CD14-positive monocyte (primary cell): Measurements from ENCODE around the gene TTC7B. TPM values are rescaled to one million over a fixed set of nuclear protein-coding genes. Genes with fewer than 3 reads are reported as not detected.

Experiments used
- DNase-seq, 3 donors: peaks; one replicate each; pipeline ENCODE4 v3.0.0-alpha.2; 2011 to 2022
- H2AFZ ChIP-seq: 2 replicates; pipeline ENCODE4 v1.6.0; 2012; ENCODE audit warnings: mild to moderate bottlenecking, low read depth, low read length, inconsistent platforms; ENCODE audit not compliant: insufficient read depth, poor library complexity, severe bottlenecking
- H3K27ac ChIP-seq, 2 donors: 1 replicate in 1 of 2; 2 replicates in 1 of 2; pipeline ENCODE4 v1.5.1; 2012 to 2013; ENCODE audit warnings: low read length in 2 of 2, control low read depth in 1 of 2, inconsistent platforms in 1 of 2, low read depth in 1 of 2, mild to moderate bottlenecking in 1 of 2
- H3K27me3 ChIP-seq, 2 donors: one replicate each; pipeline versions ENCODE4 v1.6.0 to v1.6.1; 2011 to 2013; ENCODE audit warnings: low read length in 2 of 2; ENCODE audit not compliant: control insufficient read depth in 2 of 2, insufficient read depth in 2 of 2
- H3K36me3 ChIP-seq, 2 donors: replicated peaks in 1 of 2; 1 replicate in 1 of 2; 2 replicates in 1 of 2; pipeline versions ENCODE4 v1.5.1 to v1.6.1; 2012 to 2013; ENCODE audit warnings: low read length in 2 of 2, control low read depth in 1 of 2, inconsistent platforms in 1 of 2, mild to moderate bottlenecking in 1 of 2; ENCODE audit not compliant: insufficient read depth in 2 of 2, control insufficient read depth in 1 of 2
- H3K4me1 ChIP-seq, 2 donors: 1 replicate in 1 of 2; 2 replicates in 1 of 2; pipeline versions ENCODE4 v1.5.1 to v1.6.1; 2012 to 2013; ENCODE audit warnings: low read length in 2 of 2, control low read depth in 1 of 2, inconsistent platforms in 1 of 2, mild to moderate bottlenecking in 1 of 2, moderate library complexity in 1 of 2; ENCODE audit not compliant: insufficient read depth in 2 of 2, control insufficient read depth in 1 of 2
- H3K4me2 ChIP-seq: replicated peaks from 2 replicates; pipeline ENCODE3; 2012; ENCODE audit warnings: low read length, moderate library complexity, mild to moderate bottlenecking; ENCODE audit not compliant: poor library complexity, severe bottlenecking; ENCODE audit errors: extremely low read depth
- H3K4me3 ChIP-seq, 3 experiments: fragments of 200-600 bp in 1 of 3; sonication (generic) in 1 of 3; replicated peaks in 1 of 3; 1 replicate in 2 of 3; 2 replicates in 1 of 3; pipeline ENCODE4 v1.5.1; 2011 to 2013; ENCODE audit warnings: low read length in 3 of 3, mild to moderate bottlenecking in 3 of 3, control low read depth in 2 of 3, low read depth in 2 of 3, inconsistent platforms in 1 of 3, moderate library complexity in 1 of 3
- H3K79me2 ChIP-seq: 2 replicates; pipeline ENCODE4 v1.6.0; 2012; ENCODE audit warnings: mild to moderate bottlenecking, control low read depth, inconsistent platforms, low read length, moderate library complexity; ENCODE audit not compliant: insufficient read depth
- H3K9ac ChIP-seq: 2 replicates; pipeline ENCODE4 v1.6.0; 2017; ENCODE audit warnings: low read length, mild to moderate bottlenecking; ENCODE audit not compliant: insufficient read depth, poor library complexity, severe bottlenecking
- H3K9me3 ChIP-seq, 2 donors: replicated peaks in 1 of 2; 1 replicate in 1 of 2; 2 replicates in 1 of 2; pipeline versions ENCODE4 v1.5.1 to v1.6.1; 2012 to 2013; ENCODE audit warnings: low read length in 2 of 2, control low read depth in 1 of 2; ENCODE audit not compliant: control insufficient read depth in 1 of 2, insufficient read depth in 1 of 2
- H4K20me1 ChIP-seq: 2 replicates; pipeline ENCODE4 v1.6.0; 2012; ENCODE audit warnings: mild to moderate bottlenecking, low read length, control low read depth, moderate library complexity; ENCODE audit not compliant: insufficient read depth
- H3K27ac Mint-ChIP-seq, 7 donors: one replicate each; pipeline ENCODE4 v1.8.0; 2020; ENCODE audit warnings: mild to moderate bottlenecking in 7 of 7, mixed read lengths in 7 of 7, moderate library complexity in 6 of 7, inconsistent platforms in 2 of 7
- H3K27me3 Mint-ChIP-seq, 3 donors: one replicate each; pipeline ENCODE4 v1.8.0; 2021 to 2022; ENCODE audit warnings: low read depth in 3 of 3, mild to moderate bottlenecking in 3 of 3, mixed read lengths in 3 of 3, moderate library complexity in 3 of 3, inconsistent platforms in 1 of 3
- H3K36me3 Mint-ChIP-seq, 2 donors: one replicate each; pipeline ENCODE4 v1.8.0; 2020; ENCODE audit warnings: mixed read lengths in 2 of 2, inconsistent platforms in 1 of 2, mild to moderate bottlenecking in 1 of 2
- H3K4me1 Mint-ChIP-seq: one replicate; pipeline ENCODE4 v1.8.0; 2020; ENCODE audit warnings: mild to moderate bottlenecking, mixed read lengths
- H3K4me3 Mint-ChIP-seq, 2 donors: one replicate each; pipeline ENCODE4 v1.8.0; 2020; ENCODE audit warnings: mild to moderate bottlenecking in 2 of 2, mixed read lengths in 2 of 2, moderate library complexity in 1 of 2
- H3K9me3 Mint-ChIP-seq, 7 donors: one replicate each; pipeline ENCODE4 v1.8.0; 2020 to 2022; ENCODE audit warnings: mixed read lengths in 7 of 7, mild to moderate bottlenecking in 6 of 7, moderate library complexity in 6 of 7, inconsistent platforms in 2 of 7
- CTCF ChIP-seq: fragments of 200-600 bp; IDR thresholded peaks from one replicate; pipeline ENCODE4 v1.8.0; 2022; ENCODE audit warnings: antibody characterized with exemption, mild to moderate bottlenecking
- WGBS: methylation state at CpG from one replicate; pipeline ENCODE4 v1.1.5; 2013; ENCODE audit warnings: missing lambda C conversion rate; ENCODE audit not compliant: insufficient coverage; 5-methylcytosine and 5-hydroxymethylcytosine counted together
- intact Hi-C, 2 donors: fragments of 100-400 bp; cut with micrococcal nuclease; formaldehyde crosslinking; loops; one replicate each; pipeline versions ENCODE4 v1.15.0 to v1.15.1; 2023
- polyA plus RNA-seq, 3 donors: library from polyadenylated mRNA; depleted of rRNA in 1 of 3; unstranded in 2 of 3; stranded (reverse) in 1 of 3; fragments of 300-500 nt in 2 of 3; fragments of >200 nt in 1 of 3; fragmentation: Illumina TruSeq in 2 of 3; gene quantifications; 1 replicate in 2 of 3; 2 replicates in 1 of 3; pipeline ENCODE4 v1.2.3, GENCODE V29; 2012 to 2021

TTC7B gene
- polyA plus RNA-seq, 3 donors = 0.87 to 2.6 (median 1.2) TPM

- Histone ChIP-seq H3K79me2 (no peaks in the 10 kb centered on the region), H3K4me2 (no peak overlapping the region), H3K36me3 (no peaks in the 10 kb centered on the region), H3K27ac (no peak overlapping the region), H2AFZ (no peak overlapping the region), H3K27me3 (no peaks in the 10 kb centered on the region), H3K4me1 (no peaks in the 10 kb centered on the region), H3K4me3 (no peak overlapping the region), H3K9ac (no peak overlapping the region), H3K9me3 (no peaks in the 10 kb centered on the region), H4K20me1 (no peaks in the 10 kb centered on the region)
- no peaks in the 10 kb centered on the region for H3K4me1 Mint-ChIP-seq
- no peak overlapping the region for H3K27ac Mint-ChIP-seq
- no peak for TF ChIP-seq CTCF
- H3K4me3 Mint-ChIP-seq = no peak overlapping the region
- H3K36me3 Mint-ChIP-seq = peaks cover 0 to 2% of the 10 kb centered on the region in 2 donors
- no peaks in the 10 kb centered on the region for H3K9me3 Mint-ChIP-seq
- 90% methylated on average over 2 of the region's 2 CpGs for WGBS
- DNase-seq = no peak
- intact Hi-C loops = no loop called here
- H3K27me3 Mint-ChIP-seq = peaks cover 0 to 2% (median 0%) of the 10 kb centered on the region in 3 donors
Observed at GRCh38 chr14:90777358-90777757, 38.9 kb downstream of the TTC7B start.

- no peak overlapping the region for H3K4me3 Mint-ChIP-seq
- H3K9me3 Mint-ChIP-seq = no peaks in the 10 kb centered on the region
- Histone ChIP-seq H3K9me3 (no peaks in the 10 kb centered on the region), H3K27me3 (no peaks in the 10 kb centered on the region), H3K4me1 (no peaks in the 10 kb centered on the region), H3K4me3 (no peak overlapping the region), H3K79me2 (no peaks in the 10 kb centered on the region), H3K36me3 (no peaks in the 10 kb centered on the region), H3K27ac (no peak overlapping the region), H3K4me2 (no peak overlapping the region), H4K20me1 (no peaks in the 10 kb centered on the region), H2AFZ (no peak overlapping the region), H3K9ac (no peak overlapping the region)
- no peak for DNase-seq
- no peak for TF ChIP-seq CTCF
- no peak overlapping the region for H3K27ac Mint-ChIP-seq
- peaks cover 0 to 2% of the 10 kb centered on the region in 2 donors for H3K36me3 Mint-ChIP-seq
- H3K4me1 Mint-ChIP-seq = no peaks in the 10 kb centered on the region
- peaks cover 0 to 2% (median 0%) of the 10 kb centered on the region in 3 donors for H3K27me3 Mint-ChIP-seq
- intact Hi-C loops = no loop called here
- 100% methylated on average over 3 of the region's 4 CpGs for WGBS
Observed at GRCh38 chr14:90775441-90775840, 40.8 kb downstream of the TTC7B start.
